Tibial nerve (tissue), 4 donors: ENCODE results near the gene MAD2L1.
"Not testable (repeated sequence)": the region's sequence is repeated elsewhere in the genome, so short reads cannot be mapped to it uniquely, and the experiment has no call there.

Source experiments
- CTCF ChIP-seq, 5 experiments: fragments of 200-600 bp in 3 of 5; fragments of 450-650 bp in 2 of 5; sonication (generic) in 3 of 5; IDR thresholded peaks; one replicate each; pipeline ENCODE4 v1.5.1; 2016 to 2019; ENCODE audit warnings: antibody characterized with exemption in 5 of 5, mild to moderate bottlenecking in 3 of 5, moderate library complexity in 2 of 5
- EP300 ChIP-seq, 2 donors: sonication (generic); formaldehyde crosslinking; IDR thresholded peaks; one replicate each; pipeline ENCODE4 v1.6.1; 2017; ENCODE audit warnings: antibody characterized with exemption in 2 of 2, mild to moderate bottlenecking in 1 of 2
- POLR2A ChIP-seq, 2 donors: fragments of 450-650 bp; IDR thresholded peaks; one replicate each; pipeline ENCODE4 v1.6.1; 2017; ENCODE audit warnings: antibody characterized with exemption in 2 of 2, mild to moderate bottlenecking in 2 of 2, moderate library complexity in 2 of 2

GRCh38 chr4:120063711-120064110 lies 2.9 kb downstream of the MAD2L1 start:
- not testable (repeated sequence) for TF ChIP-seq CTCF, POLR2A, EP300 (IDR thresholded peaks at IDR 0.05)
